Activated T-cell treated with anti-CD3 and anti-CD28 coated beads for 1 hour (primary cell): ENCODE results near the gene SIGLEC15.
"Not testable (repeated sequence)": the region's sequence is repeated elsewhere in the genome, so short reads cannot be mapped to it uniquely, and the experiment has no call there.

ENCODE experiments used
- DNase-seq: peaks from one replicate; pipeline ENCODE4 v3.0.0-alpha.2; 2020; ENCODE audit warnings: low read depth

SIGLEC15 gene, protein sequence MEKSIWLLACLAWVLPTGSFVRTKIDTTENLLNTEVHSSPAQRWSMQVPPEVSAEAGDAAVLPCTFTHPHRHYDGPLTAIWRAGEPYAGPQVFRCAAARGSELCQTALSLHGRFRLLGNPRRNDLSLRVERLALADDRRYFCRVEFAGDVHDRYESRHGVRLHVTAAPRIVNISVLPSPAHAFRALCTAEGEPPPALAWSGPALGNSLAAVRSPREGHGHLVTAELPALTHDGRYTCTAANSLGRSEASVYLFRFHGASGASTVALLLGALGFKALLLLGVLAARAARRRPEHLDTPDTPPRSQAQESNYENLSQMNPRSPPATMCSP

DNA sequence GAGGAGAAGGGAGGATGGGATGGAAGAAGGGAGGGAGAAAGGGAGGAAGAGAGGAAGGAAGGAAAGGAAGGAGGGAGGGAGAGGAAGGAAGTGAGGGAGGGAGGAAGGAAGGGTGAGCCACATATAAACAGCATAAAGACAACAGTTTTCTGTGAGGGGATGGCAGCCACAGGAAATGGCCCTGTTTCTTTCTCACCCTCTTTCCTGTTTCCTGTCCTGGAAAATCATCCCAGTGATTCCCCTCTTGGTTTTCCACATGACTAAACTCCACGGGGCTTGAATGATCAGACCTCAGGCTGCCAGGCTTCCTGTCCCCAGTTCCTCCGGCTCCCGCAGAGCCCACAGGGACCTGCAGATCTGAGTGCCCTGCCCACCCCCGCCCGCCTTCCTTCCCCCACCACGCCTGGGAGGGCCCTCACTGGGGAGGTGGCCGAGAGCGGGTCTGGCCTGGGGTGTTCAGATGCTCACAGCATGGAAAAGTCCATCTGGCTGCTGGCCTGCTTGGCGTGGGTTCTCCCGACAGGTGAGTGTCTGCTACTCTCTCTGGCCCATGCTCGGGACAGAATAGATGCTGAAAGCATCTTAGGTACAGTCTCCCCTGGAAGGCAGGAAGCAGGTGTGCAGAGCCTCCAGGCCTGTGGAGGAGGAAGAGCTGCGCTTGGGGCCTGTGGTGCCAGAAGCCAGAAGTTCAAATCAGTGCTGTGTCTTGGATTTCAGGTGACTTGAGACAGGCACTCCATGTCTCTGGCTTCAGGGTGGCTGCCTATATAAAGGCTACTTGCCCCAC, at the start of gene SIGLEC15:
Gene SIGLEC15 (plus strand): TSS at position 418 of the 787 bp plus-strand sequence. CDS start 54 bp downstream, at position 472.
- DNase-seq: no peak

DNA sequence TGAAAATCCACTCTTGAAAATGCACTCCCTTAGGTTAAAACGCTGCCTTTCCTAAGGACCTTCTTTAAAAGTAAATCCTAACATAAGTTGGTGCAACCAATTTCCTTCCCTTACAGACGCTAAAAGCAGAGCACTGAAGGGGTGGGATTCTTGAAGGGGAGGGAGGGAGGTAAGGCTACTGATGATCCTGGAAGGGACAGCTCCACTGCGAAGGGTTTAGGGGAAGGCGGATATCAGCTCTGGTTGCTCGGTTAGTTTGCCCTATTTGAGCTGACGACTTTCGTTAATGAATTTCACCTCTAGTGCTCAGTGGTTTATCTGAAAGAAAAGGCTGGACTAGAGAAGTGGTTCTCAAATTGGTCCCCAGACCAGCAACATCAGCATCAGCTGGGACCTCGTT, 49.7 kb upstream of the SIGLEC15 start:
- DNase-seq: no peak

DNA sequence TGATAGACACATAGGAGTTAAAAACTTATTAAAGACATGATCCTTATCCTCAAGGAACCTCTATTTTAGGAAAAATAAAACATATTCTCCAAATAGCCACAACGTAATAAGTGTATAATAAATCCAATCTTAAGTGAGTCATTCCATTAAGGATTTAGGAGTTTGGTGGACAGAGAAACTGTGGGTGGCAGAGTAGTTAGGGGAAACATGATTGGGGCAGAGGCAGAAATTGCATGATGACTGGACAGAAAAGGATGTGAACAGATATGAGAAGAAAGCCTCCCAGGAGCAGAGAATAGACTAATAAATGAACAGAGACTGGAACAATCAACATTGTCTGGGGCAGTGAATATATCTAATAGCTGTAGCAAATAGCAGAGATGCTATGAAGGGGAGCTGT, 48.1 kb upstream of the SIGLEC15 start:
- no peak for DNase-seq

DNA sequence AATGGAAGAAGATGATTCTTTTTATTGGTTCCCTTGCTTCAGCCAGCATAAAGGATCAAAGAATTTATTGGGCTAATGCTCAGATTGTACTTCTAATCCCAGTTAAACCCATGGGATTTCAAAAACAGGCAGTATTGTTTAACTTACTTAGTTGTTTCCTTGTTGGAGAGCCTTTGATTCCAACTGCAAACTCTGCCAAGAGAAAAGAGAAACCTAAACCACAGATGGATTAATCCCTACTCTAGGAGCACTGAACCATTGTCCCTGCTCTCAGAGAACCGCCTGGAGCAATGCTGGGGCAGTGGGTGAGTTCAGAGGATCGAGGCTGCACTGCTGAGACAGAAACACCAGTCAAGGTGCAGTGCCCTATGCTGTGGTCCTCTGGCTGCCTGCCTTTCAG, 44.9 kb upstream of the SIGLEC15 start:
- DNase-seq: no peak

DNA sequence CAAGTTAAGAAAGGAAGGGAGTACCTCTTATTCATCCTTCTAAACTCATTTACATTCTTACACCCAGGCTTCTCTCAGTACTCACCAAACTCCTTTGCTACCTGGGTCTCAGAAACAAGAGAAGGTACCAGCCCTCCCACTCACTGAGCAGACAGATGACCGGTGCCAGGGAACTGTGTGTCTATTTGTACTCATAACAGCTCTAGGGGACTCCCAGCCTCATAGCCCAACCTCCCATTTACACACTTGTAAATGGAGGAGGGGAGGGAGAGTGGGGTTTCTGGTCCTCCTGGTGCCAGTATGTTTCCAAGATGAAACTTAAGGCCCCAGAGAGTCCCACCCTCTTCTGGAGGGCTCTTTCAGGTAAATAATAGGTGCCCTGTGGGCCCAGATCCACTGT, 42.8 kb upstream of the SIGLEC15 start:
- DNase-seq: no peak

DNA sequence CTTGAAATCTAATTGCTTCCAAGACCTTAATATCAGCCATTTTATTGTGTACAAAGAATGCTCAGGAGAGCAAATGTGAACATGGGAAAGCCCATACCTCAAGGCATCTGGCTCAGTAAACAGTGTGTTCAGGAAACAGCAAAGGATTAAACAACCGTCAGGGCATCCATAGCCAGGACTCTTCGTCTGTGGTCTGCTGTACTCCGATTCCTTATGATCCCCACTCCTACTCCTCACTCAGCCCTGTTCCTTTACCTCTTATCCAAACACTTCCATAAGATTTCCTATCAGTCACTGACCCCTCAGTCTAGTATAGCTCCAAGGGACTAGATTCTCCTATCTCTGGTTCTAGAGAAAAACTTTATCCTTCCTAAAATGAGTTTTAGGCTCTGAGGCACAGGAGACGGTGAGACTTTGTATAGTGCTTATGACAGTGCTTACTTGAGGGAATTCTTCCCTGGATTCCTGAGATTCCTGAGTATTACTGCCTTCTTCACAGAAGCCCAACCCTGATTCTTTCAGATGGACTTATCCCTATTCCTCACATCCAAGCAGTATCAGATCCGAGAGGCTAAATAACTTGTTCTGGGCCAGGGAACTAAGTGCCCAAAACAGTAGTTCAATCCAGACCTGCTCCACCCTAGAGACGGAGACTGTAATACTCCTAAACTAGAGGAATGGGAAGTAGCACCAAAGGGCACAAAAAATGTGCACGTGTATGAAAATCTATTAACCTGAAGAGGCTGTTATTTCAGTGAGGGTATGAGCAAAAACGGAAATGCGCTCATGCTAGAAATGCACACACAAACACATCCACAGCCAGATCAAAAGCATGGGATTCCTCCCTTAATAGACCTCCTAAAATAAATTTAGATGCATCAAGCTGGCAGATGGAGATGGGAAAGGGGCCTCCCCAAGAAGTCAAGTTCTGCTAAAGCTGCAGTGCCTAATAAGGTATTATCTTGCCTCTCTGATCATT, 42.1 kb upstream of the SIGLEC15 start:
- DNase-seq: no peak

DNA sequence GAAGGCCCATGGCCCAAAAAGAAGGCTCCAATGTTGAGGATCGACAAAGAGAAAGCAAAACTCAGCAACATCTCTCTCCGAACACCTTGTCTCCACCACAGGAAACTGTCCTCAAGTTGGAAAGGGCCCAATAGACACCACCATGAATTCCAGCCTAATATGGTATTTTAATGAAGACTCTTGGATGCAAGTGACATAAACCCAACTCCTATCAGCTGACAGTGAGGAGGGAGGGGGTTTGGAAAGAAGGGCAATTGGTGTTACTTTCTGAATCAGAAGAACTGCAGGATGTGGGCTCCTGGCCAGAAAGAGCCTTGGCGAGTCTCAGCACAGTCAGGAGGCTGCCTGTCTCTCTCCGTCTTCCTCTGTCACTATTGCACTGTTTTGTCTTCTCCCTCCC, 40.3 kb upstream of the SIGLEC15 start:
- DNase-seq: no peak

DNA sequence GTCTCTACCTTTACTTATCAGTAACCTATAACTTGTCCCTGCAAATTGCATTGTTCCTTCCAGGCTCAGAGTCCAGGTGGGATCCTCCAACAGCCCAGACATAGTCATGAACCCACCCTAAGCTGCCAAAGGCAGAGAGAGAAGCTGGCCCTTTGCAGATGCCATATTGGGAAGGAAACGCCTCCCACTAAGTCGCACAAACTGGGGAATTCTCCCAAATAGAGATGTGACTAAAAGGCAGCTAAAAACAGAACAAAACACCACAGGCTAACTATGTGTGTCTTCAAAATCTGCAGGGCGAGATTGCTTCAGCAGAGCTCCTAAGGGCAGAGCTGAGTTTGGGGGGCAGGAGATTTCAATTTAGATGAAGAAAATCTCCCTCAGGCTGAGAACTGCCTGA, 38.5 kb upstream of the SIGLEC15 start:
- no peak for DNase-seq

DNA sequence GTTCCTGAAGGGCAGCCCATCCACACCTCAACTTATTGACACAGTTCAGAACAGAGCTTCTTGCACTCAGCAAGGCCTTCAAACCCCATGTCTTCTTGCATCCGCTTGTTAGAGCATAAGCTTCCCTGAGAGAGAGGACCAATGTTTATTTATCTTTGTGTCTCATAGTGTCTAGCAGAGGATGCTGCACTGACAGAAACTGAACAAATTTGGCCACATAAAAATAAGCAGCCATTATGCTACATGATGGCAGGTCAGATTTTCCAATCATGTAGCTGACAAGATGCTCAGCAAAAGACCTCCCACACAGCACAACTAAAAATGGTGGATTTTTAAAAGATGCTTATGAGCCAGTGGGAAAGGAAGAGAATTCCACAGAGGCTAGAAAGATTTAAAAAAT, 38.1 kb upstream of the SIGLEC15 start:
- no peak for DNase-seq

DNA sequence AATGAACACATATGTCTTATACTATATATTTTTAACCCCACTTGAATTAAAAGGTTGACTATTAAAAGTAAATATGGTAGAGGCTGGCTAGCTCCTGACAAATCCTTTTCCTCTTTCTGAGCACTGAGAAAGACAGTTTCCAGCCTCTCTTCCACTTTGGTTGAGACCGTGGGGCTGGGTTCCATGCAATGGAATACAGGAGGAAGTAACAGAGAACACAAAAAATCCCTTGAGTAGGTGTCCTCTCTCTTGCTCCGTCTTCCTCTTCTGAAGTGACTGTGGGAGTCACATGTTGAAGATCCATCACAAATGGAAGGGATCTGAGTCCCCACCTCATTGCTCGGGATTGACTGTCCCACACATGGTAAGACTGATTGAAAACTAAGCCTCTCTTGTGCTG, 36.6 kb upstream of the SIGLEC15 start:
- DNase-seq: no peak

DNA sequence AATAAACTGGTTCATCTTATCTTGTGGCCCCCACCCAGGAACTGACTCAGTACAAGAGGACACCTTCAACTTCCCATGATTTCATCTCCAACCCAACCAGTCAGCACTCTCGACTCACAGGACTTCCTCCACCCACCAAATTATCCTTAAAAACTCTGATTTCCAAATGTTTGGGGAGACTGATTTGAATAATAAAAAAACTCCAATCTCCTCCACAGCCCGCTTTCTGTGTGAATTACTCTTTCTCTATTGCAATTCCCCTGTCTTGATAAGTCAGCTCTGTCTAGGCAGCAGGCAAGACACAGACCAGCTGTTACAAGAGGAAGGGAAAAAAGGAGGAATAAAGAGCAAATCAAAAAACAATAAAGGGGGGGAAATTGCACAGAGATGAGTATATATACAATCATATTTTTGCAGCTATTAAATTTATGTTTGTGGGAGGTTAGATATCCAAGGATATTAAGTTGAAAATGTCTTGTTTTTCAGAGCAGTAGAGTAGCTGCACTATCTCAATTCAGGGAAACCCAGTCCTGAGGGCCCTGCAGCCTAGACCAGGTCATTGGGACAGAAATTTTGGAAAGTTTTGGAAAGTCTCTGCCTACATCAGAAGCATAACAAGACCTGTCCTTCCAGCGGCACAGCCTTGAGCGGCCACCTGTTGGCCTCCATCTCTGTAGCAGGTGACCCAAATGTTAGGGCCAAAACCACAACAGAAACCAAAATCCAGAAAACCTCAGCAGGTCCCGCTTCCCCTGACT, 32.8 kb upstream of the SIGLEC15 start:
- no peak for DNase-seq

DNA sequence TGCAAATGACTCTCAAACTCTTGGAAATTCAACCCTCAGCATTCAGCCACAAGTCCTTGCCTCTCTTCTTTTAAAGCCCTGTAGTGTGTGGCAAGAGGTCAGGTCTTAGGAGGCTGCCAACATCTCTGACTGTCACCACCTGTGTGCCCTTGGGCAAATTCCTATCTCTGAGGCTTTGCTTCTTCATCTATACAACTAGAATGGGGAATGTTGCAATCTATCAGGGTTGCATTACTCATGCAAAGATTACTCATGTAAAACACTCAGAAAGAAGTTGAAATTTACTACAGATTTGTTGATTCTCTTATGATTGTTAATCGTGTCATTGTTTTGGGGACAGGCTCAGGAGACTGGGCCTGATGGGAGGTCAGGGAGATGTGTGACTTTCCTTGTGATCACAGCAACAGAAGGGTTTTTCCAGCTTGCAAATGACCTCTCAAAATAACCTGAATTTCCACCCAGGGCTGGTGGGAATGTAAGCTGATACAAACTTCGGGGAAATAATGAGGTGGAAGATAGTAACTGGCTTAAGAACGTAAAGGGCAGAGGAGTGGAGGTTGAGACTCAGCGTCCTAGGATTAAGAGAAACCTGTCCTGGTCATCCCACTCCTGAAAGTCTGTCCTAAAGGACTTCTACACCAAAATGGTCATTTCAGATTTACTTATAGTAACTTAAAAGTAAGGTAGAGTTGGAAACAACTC, 32.1 kb upstream of the SIGLEC15 start:
- DNase-seq: no peak

DNA sequence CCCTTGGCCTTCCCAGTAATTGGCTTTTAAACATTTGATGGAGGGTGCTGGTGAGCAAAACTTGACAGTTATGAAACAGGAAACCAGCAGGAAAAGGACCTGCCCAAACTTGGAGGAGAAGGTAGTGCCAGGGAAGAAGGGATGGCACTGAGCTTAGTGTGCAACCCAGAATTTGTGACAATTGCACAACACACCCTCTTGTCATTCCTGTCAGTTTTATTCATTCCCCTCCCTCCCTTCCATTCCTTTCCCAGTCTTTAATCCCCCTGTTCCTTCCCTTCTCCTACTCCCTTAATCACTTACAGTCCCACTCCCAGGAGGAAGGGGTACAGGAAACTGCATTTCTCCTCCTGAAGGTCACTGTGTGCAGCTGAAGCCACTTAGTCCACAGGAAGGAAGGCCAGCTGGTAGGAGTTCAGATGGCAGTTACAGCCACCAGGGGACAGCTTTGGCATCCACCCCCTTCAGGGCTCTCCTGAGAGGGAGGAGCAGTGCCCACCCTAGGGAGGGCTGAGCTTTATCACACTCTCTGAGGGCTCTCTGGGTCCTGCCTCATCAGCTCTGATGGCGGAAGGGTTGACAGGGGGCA, 24.0 kb upstream of the SIGLEC15 start:
- DNase-seq: no peak

DNA sequence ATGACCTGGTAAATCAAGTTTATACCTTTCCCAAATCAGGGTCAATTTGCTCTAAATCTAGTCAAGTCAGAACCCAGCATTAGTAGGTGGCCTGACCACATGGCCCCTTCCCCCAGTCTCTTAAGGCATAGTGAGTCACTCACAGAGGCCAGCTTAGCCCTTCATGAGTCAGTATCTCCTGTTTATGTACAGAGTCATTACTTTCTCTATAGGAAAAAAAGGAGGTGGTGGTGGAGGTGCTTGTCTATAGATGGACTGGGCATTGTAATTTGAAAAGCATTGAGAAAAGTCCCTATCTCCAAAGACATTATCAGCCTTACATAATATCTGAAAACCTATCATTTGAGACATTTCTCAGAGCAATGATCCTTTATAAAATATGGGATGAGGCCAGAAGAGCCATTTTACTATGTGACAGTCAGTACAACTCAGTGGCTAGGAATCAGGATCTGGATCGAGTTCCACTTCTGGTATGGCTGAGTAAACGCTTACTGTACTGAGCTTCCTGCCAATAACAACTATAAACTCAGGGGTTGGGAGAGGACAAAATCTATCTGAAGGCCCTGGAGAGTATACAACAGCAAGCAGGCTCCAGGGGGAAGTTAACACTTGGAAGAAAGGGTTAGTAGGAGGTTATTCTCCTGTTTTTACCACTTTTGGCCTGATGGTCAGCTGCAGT, 22.5 kb upstream of the SIGLEC15 start:
- DNase-seq: no peak

DNA sequence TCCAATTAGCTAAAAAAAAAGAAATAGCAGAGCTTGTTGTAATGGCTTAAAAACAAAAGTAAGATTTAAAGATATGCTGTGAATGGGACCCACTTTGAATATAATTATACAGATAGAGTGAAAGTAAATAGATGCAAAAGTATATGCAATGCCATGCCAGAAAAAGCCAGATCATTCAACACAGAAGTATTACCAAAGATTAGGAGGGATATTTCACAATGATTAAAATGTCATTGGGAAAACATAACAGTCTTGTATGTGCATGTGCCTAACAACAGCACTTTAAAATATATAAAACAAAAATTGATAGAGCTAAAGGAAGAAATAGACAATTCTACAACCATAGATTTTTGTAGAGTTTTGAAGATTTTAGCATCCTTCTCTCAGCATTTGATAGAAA, 19.9 kb upstream of the SIGLEC15 start:
- no peak for DNase-seq

DNA sequence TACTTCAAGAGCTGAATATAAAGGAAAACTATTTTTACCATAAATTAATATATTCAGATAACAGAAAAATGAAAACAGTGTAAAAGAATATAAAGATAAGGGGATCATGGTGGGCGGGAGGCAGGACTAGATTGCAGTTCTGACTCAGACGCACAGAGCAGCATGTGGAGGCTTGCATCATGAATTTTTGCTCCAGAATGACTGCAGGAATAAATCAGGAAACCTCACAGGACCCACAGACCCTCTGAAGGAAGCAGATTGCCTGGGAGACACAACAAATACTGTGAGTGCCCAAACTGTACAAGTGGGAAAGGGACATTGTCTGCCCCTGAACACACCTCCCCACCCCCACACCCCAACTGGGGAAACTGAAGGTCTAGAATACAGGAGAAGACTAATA, 19.2 kb upstream of the SIGLEC15 start:
- DNase-seq: no peak

DNA sequence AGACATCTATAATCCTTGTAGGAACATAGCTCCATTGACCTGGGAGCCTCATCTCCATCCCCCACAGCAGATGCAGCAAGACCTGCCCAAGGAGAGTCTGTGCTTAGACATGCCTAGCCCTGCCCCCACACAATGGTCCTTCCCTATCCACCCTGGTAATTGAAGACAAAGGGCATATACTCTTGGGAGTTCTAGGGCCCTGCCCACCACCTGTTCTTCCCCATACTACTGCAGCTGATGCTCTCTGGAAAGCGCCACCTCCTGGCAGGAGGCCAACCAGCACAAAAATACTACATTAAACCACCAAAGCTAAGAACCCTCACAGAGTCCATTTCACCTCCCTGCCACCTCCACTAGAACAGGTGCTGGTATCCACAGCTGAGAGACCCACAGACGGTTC, 18.3 kb upstream of the SIGLEC15 start:
- DNase-seq: not testable (repeated sequence)

DNA sequence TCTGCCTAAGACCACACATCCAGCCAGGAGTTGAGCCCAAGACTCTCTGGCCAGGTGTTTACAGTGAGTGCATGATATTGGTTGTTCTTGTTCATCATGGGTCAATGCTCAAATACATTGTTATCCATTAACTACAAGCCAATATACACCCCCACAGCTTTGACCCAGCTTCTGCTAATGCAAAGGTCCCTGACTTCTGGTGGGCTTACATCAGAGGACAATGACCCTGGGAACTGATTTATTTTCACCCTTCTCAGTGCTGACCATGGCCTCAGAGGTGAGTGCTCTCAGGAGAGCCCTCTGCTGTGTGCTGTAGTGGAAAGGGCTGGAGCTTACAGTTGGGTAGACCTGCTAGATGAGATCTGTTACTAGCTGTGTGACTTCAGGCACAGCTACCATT, 10.7 kb upstream of the SIGLEC15 start:
- DNase-seq: not testable (repeated sequence)

DNA sequence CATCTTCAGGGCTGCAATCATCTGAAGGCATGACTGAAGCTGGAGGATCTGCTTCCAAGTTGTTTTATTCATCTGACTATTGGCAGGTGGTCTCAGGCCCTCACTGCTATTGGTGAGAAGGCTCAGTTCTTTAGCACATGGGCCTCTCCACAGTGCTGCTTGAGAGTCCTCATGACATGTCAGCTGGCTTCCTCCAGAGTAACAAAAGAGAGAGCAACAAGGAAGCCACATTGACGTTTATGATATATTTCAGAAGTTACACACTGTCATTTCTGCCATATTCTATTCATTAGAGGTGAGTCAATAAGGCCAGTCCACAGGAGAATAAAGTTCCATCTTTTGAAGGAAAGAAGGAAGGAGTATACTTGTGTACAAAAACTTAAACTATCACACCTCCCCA, 7.9 kb upstream of the SIGLEC15 start:
- no peak for DNase-seq

DNA sequence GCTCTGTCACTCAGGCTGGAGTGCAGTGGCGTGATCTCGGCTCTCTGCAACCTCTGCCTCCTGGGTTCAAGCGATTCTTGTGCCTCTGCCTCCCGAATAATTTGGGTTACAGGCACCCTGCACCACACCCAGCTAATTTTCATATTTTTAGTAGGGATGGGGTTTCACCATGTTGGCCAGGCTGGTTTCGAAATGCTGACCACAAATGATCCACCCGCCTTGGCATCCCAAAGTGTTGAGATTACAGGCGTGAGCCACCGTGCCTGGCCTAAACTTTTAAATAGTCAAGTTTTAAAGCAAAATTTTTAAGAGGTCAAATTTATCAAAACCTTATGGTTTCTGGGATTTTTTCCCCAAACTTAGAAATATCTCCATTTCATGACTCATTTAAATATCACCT, 6.7 kb upstream of the SIGLEC15 start:
- not testable (repeated sequence) for DNase-seq
